ENCODE results near the gene NEK1. TPM values are rescaled to one million over a fixed set of nuclear protein-coding genes. Genes with fewer than 3 reads are reported as not detected.

The NEK1 gene
- total and polyA plus RNA-seq, 2 of the 8 experiments (the other 6 are each of a cell fraction or from before 2014, with no cell fraction given), result 3.9 to 11.7 TPM

DNA sequence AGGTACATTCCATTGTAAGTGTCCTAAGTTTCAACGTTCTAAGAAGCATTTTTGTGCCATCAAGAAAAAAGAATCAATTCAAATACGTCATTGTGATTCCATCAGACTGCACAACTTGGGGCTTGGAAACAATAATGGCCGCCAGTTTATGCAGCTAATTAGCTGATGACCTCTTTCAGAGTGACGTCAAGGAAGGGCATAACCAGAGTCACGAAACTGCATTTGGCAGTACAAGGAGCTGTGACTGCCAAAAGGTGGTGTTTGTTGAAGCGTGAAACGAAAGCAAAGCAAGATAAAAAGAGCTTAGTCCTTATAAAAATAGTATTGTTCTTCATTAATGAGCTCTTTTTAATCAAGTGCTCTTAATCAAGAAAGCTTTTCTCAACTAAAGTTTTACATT is 260.5 kb downstream of the NEK1 start:
- Histone ChIP-seq H2BK15ac (ENCODE audit: low read length) (no peak overlapping the region), H3K4ac (replicated peaks; ENCODE audit: insufficient read length, low read depth, low read length) (no peak overlapping the region), H3K79me1 (ENCODE audit: low read depth, low read length) (no peaks in the 10 kb centered on the region), H4K91ac (replicated peaks; ENCODE audit: insufficient read length, low read length) (no peak overlapping the region), H3K4me3 (ENCODE audit: extremely low read depth in 1 of 4, insufficient read depth in 2 of 4, low read depth in 3 of 4, low read length in 4 of 4) (no peak overlapping the region), H2BK5ac (ENCODE audit: low read depth, low read length) (no peak overlapping the region), H4K20me1 (replicated peaks in 1 of 2; ENCODE audit: control insufficient read depth in 1 of 2, insufficient read depth in 2 of 2, low read length in 2 of 2) (no peaks in the 10 kb centered on the region), H3K9ac (replicated peaks in 1 of 4; ENCODE audit: extremely low read depth in 1 of 4, low read depth in 3 of 4, low read length in 3 of 4) (no peak overlapping the region), H3K4me2 (ENCODE audit: insufficient read depth in 1 of 2, low read depth in 2 of 2, low read length in 2 of 2) (no peak overlapping the region), H3K23ac (ENCODE audit: insufficient read length) (no peak overlapping the region), H3K4me1 (replicated peaks in 1 of 4; ENCODE audit: control insufficient read depth in 3 of 4, insufficient read depth in 4 of 4, low read length in 3 of 4) (no peaks in the 10 kb centered on the region), H3K9me3 (ENCODE audit: insufficient read depth in 2 of 2, low read depth in 1 of 2, low read length in 1 of 2) (no peaks in the 10 kb centered on the region), H3K36me3 (ENCODE audit: control insufficient read depth in 2 of 4, insufficient read depth in 4 of 4, low read length in 3 of 4) (no peaks in the 10 kb centered on the region), H3K79me2 (ENCODE audit: control insufficient read depth in 1 of 2, insufficient read depth in 2 of 2, low read length in 2 of 2) (no peaks in the 10 kb centered on the region), H3K27ac (ENCODE audit: low read depth, low read length) (no peak overlapping the region), H4K8ac (ENCODE audit: extremely low read depth, insufficient read depth, low read length) (no peak overlapping the region), H3K18ac (ENCODE audit: extremely low read depth, low read length) (no peak overlapping the region), H2AFZ (ENCODE audit: low read length) (no peak overlapping the region; the same call in 1 of the 2 replicates), H3K27me3 (replicated peaks in 1 of 4; ENCODE audit: control insufficient read depth in 3 of 4, extremely low read depth in 1 of 4, insufficient read depth in 3 of 4, low read length in 3 of 4) (no peaks in the 10 kb centered on the region), H2AK5ac (ENCODE audit: low read depth, low read length) (no peak overlapping the region), H3K56ac (replicated peaks; ENCODE audit: insufficient read length, low read depth, low read length) (no peak overlapping the region), H4K5ac (ENCODE audit: insufficient read length, low read depth, low read length) (no peak overlapping the region), H2BK20ac (ENCODE audit: low read length) (no peak overlapping the region), H3K23me2 (ENCODE audit: low read depth, low read length) (no peaks in the 10 kb centered on the region), H2BK120ac (replicated peaks; ENCODE audit: low read depth, low read length) (no peak overlapping the region), H2BK12ac (ENCODE audit: low read depth, low read length) (no peak overlapping the region), H3K14ac (ENCODE audit: insufficient read length) (no peak overlapping the region)
- FAIRE-seq (no peak), DNase-seq (ENCODE audit: low read depth in 1 of 2, low spot score in 2 of 2) (no peak)
- CTCF ChIA-PET (ENCODE audit: partially characterized antibody), result interaction anchor here (0.8 to 1.0 kb wide), 2 partner anchors 85 to 273 kb away, joined by 3 read pairs; no protein-coding TSS in a partner anchor
- POLR2A ChIA-PET (ENCODE audit: partially characterized antibody), result no interaction called here
- 95% methylated on average over 7 of the region's 7 CpGs; no CpG with 5 or more reads in 1 of the 2 experiments for WGBS, 2 experiments (ENCODE audit: extremely low coverage in 1 of 2, insufficient coverage in 1 of 2, insufficient read length in 1 of 2, insufficient replicate concordance in 2 of 2, low coverage in 1 of 2, low lambda C conversion rate in 2 of 2, missing lambda C conversion rate in 1 of 2)
- TF ChIP-seq SAP30 (IDR thresholded peaks at IDR 0.05; ENCODE audit: insufficient read depth, insufficient replicate concordance, low read length) (no peak), HDAC6 (IDR thresholded peaks at IDR 0.05; ENCODE audit: low read depth, low read length) (no peak), EZH2 (IDR thresholded peaks at IDR 0.05; ENCODE audit: low read depth, low read length, severe bottlenecking) (no peak), JUND (IDR thresholded peaks at IDR 0.05; ENCODE audit: low read length) (no peak), HDAC2 (IDR thresholded peaks at IDR 0.05; ENCODE audit: borderline replicate concordance in 1 of 2, low read depth in 2 of 2, low read length in 2 of 2) (no peak), SIX5 (IDR thresholded peaks at IDR 0.05; ENCODE audit: low read depth, low read length) (no peak), NANOG (IDR thresholded peaks at IDR 0.05; ENCODE audit: insufficient read depth, low read depth, low read length, poor library complexity, severe bottlenecking) (no peak), POLR2A (IDR thresholded peaks at IDR 0.05; ENCODE audit: control extremely low read depth in 1 of 2, low read depth in 2 of 2, low read length in 2 of 2) (no peak), TAF7 (optimal IDR thresholded peaks at IDR 0.05; ENCODE audit: borderline replicate concordance, low read depth, low read length) (no peak), CREB1 (IDR thresholded peaks at IDR 0.05) (no peak), GTF2F1 (IDR thresholded peaks at IDR 0.05; ENCODE audit: borderline replicate concordance, low read depth, low read length) (no peak)
- TF ChIP-seq, protein P1, sequence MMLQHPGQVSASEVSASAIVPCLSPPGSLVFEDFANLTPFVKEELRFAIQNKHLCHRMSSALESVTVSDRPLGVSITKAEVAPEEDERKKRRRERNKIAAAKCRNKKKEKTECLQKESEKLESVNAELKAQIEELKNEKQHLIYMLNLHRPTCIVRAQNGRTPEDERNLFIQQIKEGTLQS (IDR thresholded peaks at IDR 0.05; ENCODE audit: insufficient read depth, low read depth, low read length), result no peak
